Activated T-helper 1 cell treated with anti-CD3 and anti-CD28 coated beads, Interleukin-12 subunit alpha, Interleukin-12 subunit beta, Interleukin-2, Interleukin-4 antibody, amounts not matched to agents 30 ng/mL and 10 ng/mL and 1 ng/mL, durations not matched to agents 14 hours and 24 hours and 36 hours (primary cell): ENCODE results near the gene ATPAF2. TPM values are rescaled to one million over a fixed set of nuclear protein-coding genes. Genes with fewer than 3 reads are reported as not detected.

Source experiments
- DNase-seq: peaks from one replicate; pipeline ENCODE4 v3.0.0; 2021; ENCODE audit warnings: low spot score
- H3K27ac Mint-ChIP-seq: one replicate; pipeline ENCODE4 v1.8.0; 2021; ENCODE audit warnings: mild to moderate bottlenecking, mixed read lengths
- H3K27me3 Mint-ChIP-seq: one replicate; pipeline ENCODE4 v1.8.0; 2022; ENCODE audit warnings: mild to moderate bottlenecking, moderate library complexity, mixed read lengths; ENCODE audit not compliant: insufficient read depth
- H3K36me3 Mint-ChIP-seq: one replicate; pipeline ENCODE4 v1.8.0; 2021; ENCODE audit warnings: low read depth, mixed read lengths
- H3K4me1 Mint-ChIP-seq: one replicate; pipeline ENCODE4 v1.8.0; 2021; ENCODE audit warnings: low read depth, mixed read lengths
- H3K4me3 Mint-ChIP-seq: one replicate; pipeline ENCODE4 v1.8.0; 2021; ENCODE audit warnings: mild to moderate bottlenecking, moderate library complexity, mixed read lengths
- H3K9me3 Mint-ChIP-seq: one replicate; pipeline ENCODE4 v1.8.0; 2021; ENCODE audit warnings: mixed read lengths
- intact Hi-C: fragments of 100-400 bp; cut with micrococcal nuclease; formaldehyde crosslinking; loops from one replicate; pipeline ENCODE4 v1.15.1; 2024
- total RNA-seq: library from RNA; stranded (reverse); gene quantifications from 2 replicates; pipeline ENCODE4 v1.2.3, GENCODE V29; 2022

Gene ATPAF2
- total RNA-seq, 1 donor from 2014 or later, result 34.9 TPM

DNA sequence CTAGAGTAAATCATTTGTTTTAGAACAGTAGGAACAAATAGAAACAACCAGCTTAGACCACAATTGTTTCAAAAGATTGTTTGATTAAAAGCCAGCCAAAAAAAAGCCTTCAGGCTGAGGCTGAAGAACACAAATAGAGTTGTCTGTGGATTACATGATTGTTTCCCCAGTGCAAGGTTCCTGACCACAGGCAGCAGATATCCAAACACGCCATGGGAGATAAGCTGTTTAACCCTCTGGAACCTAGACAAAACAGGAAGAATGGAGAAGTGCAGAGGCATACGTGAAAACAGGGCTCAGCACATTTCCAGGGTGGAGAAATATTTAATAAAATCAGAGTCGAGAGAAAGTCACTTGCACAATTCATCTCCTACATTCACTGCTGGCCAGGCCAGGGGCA is 21.0 kb downstream of the ATPAF2 start:
- peak overlapping the region; percentile 27 for H3K27ac Mint-ChIP-seq

DNA sequence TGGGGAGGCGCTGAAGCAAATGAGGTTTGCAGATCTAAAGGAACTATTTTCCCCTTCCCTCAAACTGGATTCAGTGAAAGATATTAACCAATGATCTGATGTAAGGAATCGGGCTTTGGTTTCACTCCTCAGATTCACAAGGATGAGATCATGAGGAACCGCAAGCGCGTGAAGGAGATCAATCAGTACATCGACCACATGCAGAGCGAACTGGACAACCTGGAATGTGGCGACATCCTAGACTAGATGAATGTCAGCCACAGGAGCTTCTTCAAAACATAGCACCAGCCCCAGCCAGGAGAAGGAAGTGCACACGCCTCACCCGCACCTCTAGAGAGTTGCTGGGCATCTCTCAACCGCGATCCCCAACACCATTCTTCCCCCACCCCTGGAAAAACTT is 22.5 kb downstream of the ATPAF2 start:
- peaks cover 13% of the 10 kb centered on the region for H3K36me3 Mint-ChIP-seq
- no peak overlapping the region for H3K27ac Mint-ChIP-seq
- intact Hi-C loops, result no loop called here
- no peak overlapping the region for H3K4me3 Mint-ChIP-seq
- no peaks in the 10 kb centered on the region for H3K9me3 Mint-ChIP-seq
- no peaks in the 10 kb centered on the region for H3K27me3 Mint-ChIP-seq
- no peak for DNase-seq
- no peaks in the 10 kb centered on the region for H3K4me1 Mint-ChIP-seq

More for the DNA sequence above, 21.0 kb downstream of the ATPAF2 start:
- no peaks in the 10 kb centered on the region for H3K4me1 Mint-ChIP-seq
- no peaks in the 10 kb centered on the region for H3K27me3 Mint-ChIP-seq
- H3K4me3 Mint-ChIP-seq, result no peak overlapping the region
- no peaks in the 10 kb centered on the region for H3K9me3 Mint-ChIP-seq
- intact Hi-C loops, result no loop called here
- no peak for DNase-seq
- H3K36me3 Mint-ChIP-seq, result peaks cover 10% of the 10 kb centered on the region

DNA sequence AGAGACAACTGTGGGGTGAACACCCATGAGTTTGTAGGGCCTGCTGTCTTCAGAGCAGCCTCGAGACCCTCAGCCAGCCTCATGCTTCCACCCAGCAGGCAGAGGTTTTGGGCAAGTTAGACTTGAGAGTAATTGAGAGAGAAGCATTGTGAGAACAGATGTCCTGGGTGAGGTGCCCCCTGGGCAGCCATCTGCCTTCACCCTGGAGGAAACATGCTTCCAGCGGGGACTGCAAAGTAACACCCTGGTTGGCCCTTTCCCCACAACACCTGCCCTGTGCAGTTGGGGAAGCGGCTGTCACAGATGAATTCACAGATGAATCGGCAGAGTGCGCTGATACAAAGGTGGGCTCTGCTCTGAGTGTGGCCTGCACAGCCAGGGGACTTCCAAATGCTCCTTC is 23.4 kb downstream of the ATPAF2 start:
- H3K9me3 Mint-ChIP-seq, result no peaks in the 10 kb centered on the region
- no peak overlapping the region for H3K4me3 Mint-ChIP-seq
- no peaks in the 10 kb centered on the region for H3K27me3 Mint-ChIP-seq
- H3K27ac Mint-ChIP-seq, result no peak overlapping the region
- peaks cover 13% of the 10 kb centered on the region for H3K36me3 Mint-ChIP-seq
- intact Hi-C loops, result no loop called here
- DNase-seq, result no peak
- H3K4me1 Mint-ChIP-seq, result no peaks in the 10 kb centered on the region

DNA sequence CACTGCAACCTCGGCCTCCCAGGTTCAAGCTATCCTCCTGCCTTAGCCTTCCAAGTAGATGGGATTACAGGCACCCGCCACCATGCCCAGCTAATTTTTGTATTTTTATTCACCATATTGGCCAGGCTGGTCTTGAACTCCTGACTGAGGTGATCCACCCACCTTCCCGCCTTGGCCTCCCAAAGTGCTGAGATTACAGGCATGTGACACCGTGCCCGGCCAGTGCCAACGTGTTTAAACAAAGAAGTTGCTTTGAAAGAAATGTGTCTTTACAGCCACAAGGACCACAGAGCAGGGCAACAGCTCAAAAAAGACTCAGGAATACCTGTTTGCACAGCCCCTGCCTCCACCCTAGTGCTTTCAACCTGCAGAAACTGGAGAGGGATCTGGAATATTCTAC is 25.0 kb downstream of the ATPAF2 start:
- Mint-ChIP-seq H3K27me3 (no peaks in the 10 kb centered on the region), H3K4me1 (no peaks in the 10 kb centered on the region), H3K4me3 (no peak overlapping the region), H3K36me3 (peaks cover 13% of the 10 kb centered on the region), H3K9me3 (no peaks in the 10 kb centered on the region), H3K27ac (no peak overlapping the region)
- intact Hi-C loops, result no loop called here
- DNase-seq, result no peak

DNA sequence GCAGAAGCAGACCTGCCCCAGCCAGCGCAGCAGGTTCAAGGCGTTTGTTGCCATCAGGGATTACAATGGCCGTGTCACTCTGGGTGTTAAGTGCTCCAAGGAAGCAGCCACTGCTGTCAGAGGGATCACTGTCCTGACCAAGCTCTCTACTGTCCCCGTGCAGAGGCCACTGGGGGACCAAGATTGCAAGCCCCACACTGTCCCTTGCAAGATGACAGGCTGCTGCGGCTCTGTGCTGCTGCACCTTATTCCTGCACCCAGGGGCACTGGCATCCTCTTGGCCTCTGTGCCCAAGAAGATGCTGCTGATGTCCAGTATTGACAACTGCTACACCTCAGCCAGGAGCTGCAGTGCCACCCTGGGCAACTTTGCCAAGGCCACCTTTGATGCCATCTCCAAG is 27.7 kb downstream of the ATPAF2 start:
- H3K4me3 Mint-ChIP-seq, result no peak overlapping the region
- no peak overlapping the region for H3K27ac Mint-ChIP-seq
- no peaks in the 10 kb centered on the region for H3K4me1 Mint-ChIP-seq
- intact Hi-C loops, result no loop called here
- no peak for DNase-seq
- no peaks in the 10 kb centered on the region for H3K27me3 Mint-ChIP-seq
- no peaks in the 10 kb centered on the region for H3K9me3 Mint-ChIP-seq
- peaks cover 15% of the 10 kb centered on the region for H3K36me3 Mint-ChIP-seq

DNA sequence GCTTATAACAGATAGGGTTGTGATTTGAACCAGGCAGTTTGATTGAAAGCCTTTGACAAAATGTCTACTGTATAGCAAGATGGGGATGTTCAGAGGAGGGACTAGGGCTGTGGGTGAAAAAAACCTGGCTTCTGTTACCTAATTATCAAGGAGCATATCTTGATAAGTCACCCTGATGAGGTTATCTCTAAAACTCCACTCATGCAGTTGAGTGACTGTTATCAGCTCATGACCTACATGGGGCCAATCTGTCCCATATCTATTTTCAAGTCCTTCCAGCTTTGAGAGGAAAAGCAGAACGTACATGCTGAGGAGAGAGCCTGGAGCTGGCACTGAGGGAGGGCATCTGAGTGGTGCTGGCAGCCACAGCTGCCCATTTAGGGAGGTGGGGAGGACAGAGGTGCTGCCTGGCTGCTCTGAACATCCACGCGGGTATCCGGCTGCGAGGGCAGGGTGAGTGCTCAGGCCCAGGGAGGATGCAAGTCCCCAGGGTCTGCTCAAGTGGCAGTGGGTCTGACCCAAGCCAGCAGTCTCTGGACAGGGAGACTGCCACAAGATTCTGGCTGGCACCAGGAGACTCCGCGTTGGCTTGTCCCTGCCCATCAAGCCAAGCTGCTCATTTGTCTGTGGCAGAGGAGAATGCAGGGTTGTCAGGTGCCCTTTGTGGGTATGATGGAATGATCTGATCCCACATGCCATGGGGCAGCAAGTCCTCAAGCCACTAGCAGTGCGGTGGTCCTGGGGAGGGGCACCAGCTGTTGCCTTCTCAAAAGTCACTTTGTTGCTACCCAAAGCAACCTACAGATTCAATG is 29.2 kb downstream of the ATPAF2 start:
- Mint-ChIP-seq H3K36me3 (peaks cover 11% of the 10 kb centered on the region), H3K4me1 (no peaks in the 10 kb centered on the region), H3K27ac (no peak overlapping the region), H3K4me3 (no peak overlapping the region), H3K9me3 (no peaks in the 10 kb centered on the region), H3K27me3 (no peaks in the 10 kb centered on the region)
- intact Hi-C loops, result no loop called here
- no peak for DNase-seq

DNA sequence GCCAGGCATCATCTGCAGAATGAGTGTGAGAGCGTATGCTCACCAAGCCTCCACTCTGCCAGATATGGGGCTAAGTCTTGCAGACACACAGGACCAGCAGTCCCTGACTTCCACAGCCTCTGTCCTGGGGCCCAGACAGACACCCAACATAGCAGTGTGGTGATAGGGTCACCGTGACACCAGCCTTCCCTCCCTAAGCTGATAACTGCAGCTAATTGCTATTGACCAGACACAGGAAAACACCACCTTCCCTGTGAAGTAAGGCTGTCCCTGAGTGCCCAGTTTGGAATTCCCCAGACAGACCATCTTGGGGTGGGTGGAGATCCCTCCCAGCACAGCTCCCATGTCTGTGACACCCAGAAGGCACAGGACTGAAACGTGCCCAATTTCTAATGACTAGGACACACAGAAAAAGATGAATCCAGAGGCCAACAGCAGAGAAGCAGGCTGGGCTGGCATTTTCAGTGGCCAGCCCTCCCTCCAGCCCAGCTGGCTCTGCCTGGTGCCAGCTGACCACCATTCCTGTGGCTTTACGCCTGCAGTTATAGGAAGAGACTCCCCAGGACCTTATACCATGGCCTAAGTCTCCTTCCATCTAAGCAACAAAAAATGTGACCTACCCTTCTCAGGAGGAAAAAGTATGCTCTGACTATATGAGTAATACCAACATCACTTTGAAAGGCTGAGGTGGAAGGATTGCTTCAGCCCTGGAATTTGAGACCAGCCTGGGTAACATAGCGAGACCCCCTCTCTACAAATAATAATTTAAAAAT is 30.3 kb downstream of the ATPAF2 start:
- intact Hi-C loops, result no loop called here
- H3K27ac Mint-ChIP-seq, result no peak overlapping the region
- DNase-seq, result no peak

DNA sequence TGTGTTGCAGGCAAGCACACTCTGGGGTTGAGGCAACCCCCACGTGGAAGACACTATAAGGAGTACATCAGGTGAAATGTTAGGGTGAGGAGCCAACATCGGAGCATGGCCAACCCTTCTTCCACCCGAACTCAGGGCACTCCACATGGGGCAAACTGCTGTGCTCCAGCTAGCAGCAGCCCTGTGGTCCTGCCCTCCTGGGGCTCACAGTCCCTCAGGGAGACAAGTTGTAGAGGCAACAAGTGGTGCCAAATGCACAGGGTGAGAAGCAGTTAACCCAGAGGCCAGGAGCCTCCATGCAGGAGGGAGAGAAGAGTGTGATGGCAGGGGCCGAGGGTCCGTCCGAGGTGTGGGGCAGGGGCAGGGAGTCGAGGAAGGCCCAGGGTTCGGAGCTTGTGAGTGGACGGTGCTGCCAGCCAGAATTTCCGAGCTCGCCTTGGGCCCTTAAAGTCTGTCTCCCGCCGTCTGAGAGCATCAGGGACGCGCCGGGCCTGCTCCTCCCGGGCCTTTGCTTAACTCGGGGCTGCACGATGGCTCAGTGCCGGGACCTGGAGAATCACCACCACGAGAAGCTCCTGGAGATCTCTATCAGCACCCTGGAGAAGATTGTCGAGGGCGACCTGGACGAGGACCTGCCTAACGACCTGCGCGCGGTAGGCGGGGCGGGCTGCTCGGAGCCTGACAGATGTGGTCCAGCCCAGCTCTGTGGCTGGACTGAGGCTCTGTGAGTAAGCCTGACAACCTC is 32.3 kb downstream of the ATPAF2 start:
- no peaks in the 10 kb centered on the region for H3K4me1 Mint-ChIP-seq
- no peaks in the 10 kb centered on the region for H3K27me3 Mint-ChIP-seq
- H3K36me3 Mint-ChIP-seq, result peaks cover 5% of the 10 kb centered on the region
- H3K27ac Mint-ChIP-seq, result no peak overlapping the region
- no peak for DNase-seq
- H3K4me3 Mint-ChIP-seq, result no peak overlapping the region
- intact Hi-C loops, result no loop called here
- no peaks in the 10 kb centered on the region for H3K9me3 Mint-ChIP-seq

More for the DNA sequence above, 30.3 kb downstream of the ATPAF2 start:
- no peaks in the 10 kb centered on the region for H3K9me3 Mint-ChIP-seq
- H3K4me1 Mint-ChIP-seq, result no peaks in the 10 kb centered on the region
- H3K4me3 Mint-ChIP-seq, result no peak overlapping the region
- H3K27me3 Mint-ChIP-seq, result no peaks in the 10 kb centered on the region
- H3K36me3 Mint-ChIP-seq, result peaks cover 11% of the 10 kb centered on the region

DNA sequence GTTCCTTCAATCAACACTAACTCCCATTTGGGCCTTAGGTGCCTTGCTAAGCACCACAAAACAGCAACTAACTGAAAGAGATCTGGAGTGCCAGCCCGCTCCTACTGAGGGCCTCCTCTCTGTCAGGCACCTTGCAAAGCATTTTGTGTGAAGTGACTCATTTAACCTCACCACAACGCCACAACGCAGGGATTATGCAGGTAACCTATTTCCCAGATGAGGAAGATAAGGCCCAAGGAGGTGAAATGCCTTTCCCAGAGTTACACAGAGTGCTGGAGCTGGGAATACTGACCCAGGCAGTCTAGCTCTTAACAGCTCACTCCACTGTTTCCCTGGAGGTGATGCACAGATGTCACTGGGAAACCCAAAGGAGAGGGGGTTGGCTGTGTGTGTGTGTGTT is 33.5 kb downstream of the ATPAF2 start:
- Mint-ChIP-seq H3K36me3 (peaks cover 5% of the 10 kb centered on the region), H3K4me1 (no peaks in the 10 kb centered on the region), H3K4me3 (no peak overlapping the region), H3K9me3 (no peaks in the 10 kb centered on the region), H3K27ac (no peak overlapping the region), H3K27me3 (no peaks in the 10 kb centered on the region)
- intact Hi-C loops, result no loop called here
- no peak for DNase-seq

DNA sequence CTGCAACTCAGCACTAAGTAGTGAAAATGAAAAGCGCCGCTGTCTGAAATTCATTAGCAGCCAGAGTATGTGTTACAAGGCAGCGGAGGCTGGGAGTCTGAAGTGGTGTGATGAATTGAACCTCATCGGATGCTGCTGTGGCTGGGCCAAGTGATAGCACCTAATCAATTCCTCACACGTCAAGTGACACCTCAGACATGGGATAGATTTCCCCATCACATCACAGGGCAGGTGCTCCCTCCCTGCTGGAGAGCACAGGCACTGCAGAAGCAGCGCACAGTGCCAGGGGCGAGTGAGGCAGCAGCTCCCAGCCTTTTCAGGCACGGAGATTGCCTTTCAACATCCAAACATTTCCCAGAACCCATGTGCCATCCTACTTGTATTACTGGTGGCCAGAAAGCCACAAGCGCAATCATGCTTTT is 34.1 kb downstream of the ATPAF2 start:
- Mint-ChIP-seq H3K27me3 (no peaks in the 10 kb centered on the region), H3K27ac (no peak overlapping the region), H3K36me3 (peaks cover 5% of the 10 kb centered on the region), H3K4me1 (no peaks in the 10 kb centered on the region), H3K4me3 (no peak overlapping the region), H3K9me3 (no peaks in the 10 kb centered on the region)
- intact Hi-C loops, result no loop called here
- DNase-seq, result no peak

DNA sequence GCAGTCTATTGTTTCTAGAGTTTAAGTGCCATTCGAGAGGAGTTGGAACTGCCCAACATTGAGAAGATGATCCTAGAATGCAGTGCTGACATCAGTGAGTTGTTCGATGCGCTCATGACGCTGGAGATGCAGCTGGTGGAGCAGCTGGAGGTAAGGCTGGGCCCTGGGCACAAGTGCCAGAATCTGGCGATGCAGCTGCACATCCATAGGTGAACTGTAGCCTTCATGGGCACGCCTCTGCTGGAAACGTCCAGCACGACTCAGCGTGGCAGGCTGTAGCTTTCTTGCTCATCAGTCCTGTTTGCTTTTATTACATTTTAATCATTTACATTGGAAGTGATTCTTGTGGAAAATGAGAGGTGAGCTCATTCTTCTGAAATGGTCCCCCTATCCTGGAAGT is 34.6 kb downstream of the ATPAF2 start:
- Mint-ChIP-seq H3K4me3 (no peak overlapping the region), H3K27ac (no peak overlapping the region), H3K4me1 (no peaks in the 10 kb centered on the region), H3K9me3 (no peaks in the 10 kb centered on the region), H3K27me3 (no peaks in the 10 kb centered on the region), H3K36me3 (peaks cover 5% of the 10 kb centered on the region)
- intact Hi-C loops, result no loop called here
- DNase-seq, result no peak

DNA sequence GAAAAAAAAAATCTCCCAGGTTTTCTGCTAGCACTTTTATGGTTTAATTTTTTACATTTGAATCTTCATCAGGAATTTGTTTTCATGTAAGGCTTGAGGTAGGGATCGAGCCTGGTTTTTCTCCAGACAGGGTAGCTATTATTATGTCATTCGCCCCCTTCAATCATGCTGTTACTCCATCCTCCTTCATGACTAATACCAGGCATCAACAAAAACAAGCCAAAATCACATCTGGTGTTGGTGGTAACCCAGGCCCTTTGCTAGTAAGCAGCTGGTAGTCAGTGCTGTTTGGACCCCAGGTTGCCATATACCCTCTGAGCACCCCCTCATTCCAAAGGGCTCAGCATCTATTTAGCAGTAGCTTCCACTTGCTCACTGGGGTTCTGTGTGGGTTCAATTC is 36.8 kb downstream of the ATPAF2 start:
- Mint-ChIP-seq H3K9me3 (no peaks in the 10 kb centered on the region), H3K4me3 (no peak overlapping the region), H3K27ac (no peak overlapping the region), H3K36me3 (no peaks in the 10 kb centered on the region), H3K27me3 (no peaks in the 10 kb centered on the region), H3K4me1 (no peaks in the 10 kb centered on the region)
- no peak for DNase-seq
- intact Hi-C loops, result no loop called here

DNA sequence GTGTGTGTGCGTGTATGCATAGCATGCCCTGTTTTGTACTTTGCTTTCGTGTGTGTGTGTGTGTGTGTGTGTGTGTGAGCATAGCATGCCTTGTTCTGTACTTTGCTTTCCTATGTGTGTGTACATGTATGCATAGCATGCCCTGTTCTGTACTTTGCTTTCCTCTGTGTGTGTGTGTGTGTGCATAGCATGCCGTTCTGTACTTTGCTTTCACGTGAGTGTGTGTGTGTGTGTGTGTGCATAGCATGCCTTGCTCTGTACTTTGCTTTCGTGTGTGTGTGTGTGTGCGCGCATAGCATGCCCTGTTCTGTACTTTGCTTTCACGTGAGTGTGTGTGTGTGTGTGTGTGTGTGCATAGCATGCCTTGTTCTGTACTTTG is 38.9 kb downstream of the ATPAF2 start:
- no peak for DNase-seq
- no peak overlapping the region for H3K27ac Mint-ChIP-seq
- H3K27me3 Mint-ChIP-seq, result no peaks in the 10 kb centered on the region
- H3K4me1 Mint-ChIP-seq, result no peaks in the 10 kb centered on the region
- H3K4me3 Mint-ChIP-seq, result no peak overlapping the region
- H3K36me3 Mint-ChIP-seq, result no peaks in the 10 kb centered on the region
- H3K9me3 Mint-ChIP-seq, result no peaks in the 10 kb centered on the region
- intact Hi-C loops, result no loop called here
